GM21526 (cell line): Measurements from ENCODE around the gene PHACTR1.
"Not testable (repeated sequence)": the region's sequence is repeated elsewhere in the genome, so short reads cannot be mapped to it uniquely, and the experiment has no call there.

Experiments used
- ATAC-seq: cut with Tn5 transposase; IDR thresholded peaks from one replicate; pipeline ENCODE4 v1.9.1; 2021; ENCODE audit warnings: moderate library complexity; ENCODE audit not compliant: unreplicated experiment, low FRiP score

PHACTR1 gene

DNA sequence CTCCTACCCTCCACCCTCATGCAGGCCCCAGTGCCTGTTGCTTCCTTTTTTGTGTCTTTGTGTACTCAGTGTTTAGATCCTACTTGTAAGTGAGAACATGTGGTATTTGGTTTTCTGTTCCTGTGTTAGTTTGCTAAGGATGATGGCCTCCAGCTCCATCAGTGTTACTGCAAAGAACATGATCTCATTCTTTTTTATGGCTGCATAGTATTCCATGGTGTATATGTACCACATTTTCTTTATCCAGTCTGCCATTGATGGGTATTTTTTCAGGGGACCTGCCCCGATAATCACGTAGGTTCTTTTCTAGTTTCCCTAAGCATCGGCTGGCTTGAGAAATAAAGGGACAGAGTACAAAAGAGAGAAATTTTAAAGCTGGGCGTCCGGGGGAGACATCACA is 527.2 kb downstream of the PHACTR1 start:
- ATAC-seq, result not testable (repeated sequence)

DNA sequence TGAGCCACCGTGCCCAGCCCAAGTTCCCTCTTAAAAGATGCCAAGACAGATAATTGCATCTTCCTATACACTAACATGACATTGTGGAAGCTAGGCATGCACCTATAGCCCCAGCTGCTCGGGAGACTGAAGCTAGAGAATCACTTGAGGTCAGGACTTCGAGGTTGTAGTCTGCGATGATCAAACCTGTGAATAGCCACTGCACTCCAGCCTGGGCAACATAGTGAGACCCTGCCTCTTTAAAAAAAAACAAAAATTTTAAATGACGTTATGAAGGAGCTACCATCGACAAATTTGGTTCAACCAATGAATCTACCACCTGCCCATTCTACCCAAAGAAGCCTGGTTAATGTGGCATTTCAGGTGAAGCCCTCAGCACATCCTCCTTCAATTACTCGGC is 531.1 kb downstream of the PHACTR1 start:
- no peak for ATAC-seq

DNA sequence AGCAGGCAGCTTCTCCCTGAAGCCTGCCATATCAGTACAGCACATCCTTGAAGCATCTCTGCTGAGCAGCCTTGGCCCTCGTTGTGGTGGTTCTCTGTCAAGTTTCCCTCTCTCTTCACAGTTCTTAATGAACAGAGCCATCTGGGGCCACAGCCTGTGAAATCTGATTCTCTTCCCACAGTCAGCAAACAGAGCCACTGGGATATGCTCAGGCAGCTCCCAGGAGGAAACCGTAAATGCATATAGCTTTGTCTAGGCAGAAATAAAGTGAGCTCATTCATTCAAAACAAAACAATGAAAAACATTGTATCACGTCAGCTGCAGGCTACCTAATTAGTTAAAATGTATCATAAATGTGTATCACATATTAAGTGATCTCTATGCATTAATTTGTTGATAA is 531.5 kb downstream of the PHACTR1 start:
- ATAC-seq, result no peak

DNA sequence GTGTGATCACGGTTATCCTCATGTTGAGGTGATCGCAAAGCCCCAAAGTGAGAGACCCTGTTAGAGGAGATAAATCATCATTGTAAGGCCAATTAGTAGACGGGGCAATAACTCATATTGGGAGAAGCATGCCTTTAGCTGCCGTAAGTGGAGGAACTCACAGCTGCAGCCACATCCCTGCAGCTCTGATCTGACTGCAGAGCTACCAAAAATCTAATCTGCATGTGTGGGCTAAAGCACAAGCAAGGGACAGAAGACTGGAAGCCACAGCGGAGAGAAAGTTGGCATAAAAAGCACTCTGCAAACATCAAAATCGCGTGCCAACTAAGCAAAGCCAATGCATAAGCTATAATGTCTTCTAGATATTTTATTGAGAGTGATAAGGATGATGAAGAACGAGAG is 532.0 kb downstream of the PHACTR1 start:
- ATAC-seq, result no peak

DNA sequence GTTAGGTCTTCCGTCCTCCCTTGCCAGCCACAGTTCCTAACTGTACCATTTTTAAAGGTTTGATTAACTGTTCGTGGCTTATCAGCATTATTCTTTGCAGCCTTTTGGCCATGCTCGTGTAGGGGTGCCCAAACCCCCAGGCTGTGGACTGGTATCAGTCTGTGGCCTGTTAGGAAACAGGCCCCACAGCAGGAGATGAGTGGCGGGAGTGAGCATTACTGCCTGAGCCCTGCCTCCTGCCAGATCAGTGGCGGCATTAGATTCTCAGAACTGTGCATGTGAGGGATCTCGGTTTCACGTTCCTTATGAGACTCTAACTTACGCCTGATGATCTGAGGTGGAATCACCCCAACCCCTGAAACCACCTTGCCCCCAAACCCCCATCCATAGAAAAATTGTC is 532.4 kb downstream of the PHACTR1 start:
- no peak for ATAC-seq

DNA sequence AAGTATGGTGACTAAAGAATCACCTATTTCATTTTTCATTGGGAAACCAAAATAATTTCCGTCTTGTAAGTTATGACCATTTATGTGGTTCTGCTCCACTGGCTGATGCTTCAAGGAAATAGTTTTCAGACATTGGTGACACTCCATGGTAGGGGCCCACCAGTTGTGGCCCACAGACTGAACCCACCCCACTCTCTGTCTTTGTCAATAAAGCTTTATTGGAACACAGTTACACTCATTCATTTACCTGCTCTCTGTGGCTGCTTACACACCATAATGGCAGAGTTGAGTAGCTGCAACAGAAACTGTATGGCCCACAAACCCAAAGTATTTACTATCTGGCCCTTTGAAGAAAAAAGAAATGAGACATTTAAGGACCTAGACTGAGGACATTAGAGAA is 533.2 kb downstream of the PHACTR1 start:
- no peak for ATAC-seq

DNA sequence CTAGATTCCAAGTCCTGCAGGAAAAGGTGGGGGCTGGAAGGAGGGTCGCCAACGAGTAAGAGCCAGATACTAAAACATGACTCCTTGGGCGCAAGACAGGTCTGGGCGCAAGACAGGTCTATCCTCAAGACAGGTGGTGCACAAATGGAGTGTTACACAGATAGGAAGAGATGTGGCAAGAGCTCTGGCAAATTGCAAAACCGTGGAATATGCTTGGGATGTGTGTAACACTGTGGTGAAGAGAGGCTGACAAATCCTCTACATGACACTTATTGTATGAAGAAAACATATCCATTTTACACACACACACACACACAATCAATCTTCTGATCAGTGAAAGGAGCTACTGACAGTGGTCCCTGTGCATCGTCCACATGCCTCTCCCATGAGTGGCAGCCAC is 534.1 kb downstream of the PHACTR1 start:
- no peak for ATAC-seq

DNA sequence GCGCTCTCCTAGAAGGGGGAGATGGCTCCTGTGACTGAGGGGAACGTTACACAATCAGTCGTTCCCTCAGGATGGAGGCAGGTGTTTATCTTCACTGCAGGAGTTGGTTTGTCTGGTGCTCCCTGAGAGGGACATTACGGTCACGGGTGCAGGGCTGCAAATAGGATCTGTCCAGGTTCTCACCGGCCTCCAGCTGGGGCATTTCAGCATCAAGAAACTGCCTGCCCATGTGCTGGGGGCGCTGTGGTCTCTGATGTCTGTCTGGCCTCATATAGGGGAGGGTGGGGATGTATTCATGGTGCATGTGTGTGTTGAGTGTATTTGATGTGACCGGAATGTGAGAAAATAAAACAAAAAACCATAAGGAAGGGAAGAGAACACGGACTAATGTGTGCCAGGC is 534.7 kb downstream of the PHACTR1 start:
- no peak for ATAC-seq

DNA sequence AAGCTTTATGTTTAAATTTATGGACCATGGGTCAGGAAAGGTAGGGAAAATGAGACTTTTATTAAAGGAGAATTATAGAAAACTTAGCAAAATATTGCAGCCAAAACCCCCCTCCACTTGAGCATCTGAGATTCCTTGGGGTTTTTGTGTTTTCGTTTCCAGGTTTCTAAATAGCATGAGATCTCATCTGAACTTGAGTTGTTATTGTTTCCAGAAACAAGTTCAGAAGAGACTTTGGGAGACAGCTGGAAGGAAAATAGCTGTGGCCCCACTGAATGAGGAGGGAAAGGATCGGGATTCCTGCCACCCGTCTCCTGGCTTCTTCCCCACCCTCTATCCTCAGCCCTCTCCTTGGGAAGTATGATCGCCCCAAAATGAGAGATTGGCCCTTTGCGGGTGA is 536.2 kb downstream of the PHACTR1 start:
- ATAC-seq, result no peak

DNA sequence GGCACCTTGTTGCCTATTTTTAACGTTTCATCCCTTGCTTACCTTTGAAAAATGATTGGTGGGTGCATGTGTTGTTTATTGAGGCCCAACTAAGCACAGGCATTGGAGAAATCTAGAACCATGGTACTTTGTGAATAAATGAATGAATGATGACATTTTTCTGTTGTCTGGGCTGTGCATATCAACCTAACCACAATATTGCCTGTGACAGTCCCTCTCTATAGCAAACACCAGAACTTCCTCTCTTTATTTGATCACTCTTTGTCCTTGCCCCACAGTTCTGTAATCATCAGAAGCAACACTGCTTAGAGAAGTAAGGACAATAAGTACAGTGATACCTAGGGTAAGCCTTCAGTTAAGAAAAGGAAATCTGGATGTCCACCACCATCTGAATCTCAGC is 536.7 kb downstream of the PHACTR1 start:
- no peak for ATAC-seq

DNA sequence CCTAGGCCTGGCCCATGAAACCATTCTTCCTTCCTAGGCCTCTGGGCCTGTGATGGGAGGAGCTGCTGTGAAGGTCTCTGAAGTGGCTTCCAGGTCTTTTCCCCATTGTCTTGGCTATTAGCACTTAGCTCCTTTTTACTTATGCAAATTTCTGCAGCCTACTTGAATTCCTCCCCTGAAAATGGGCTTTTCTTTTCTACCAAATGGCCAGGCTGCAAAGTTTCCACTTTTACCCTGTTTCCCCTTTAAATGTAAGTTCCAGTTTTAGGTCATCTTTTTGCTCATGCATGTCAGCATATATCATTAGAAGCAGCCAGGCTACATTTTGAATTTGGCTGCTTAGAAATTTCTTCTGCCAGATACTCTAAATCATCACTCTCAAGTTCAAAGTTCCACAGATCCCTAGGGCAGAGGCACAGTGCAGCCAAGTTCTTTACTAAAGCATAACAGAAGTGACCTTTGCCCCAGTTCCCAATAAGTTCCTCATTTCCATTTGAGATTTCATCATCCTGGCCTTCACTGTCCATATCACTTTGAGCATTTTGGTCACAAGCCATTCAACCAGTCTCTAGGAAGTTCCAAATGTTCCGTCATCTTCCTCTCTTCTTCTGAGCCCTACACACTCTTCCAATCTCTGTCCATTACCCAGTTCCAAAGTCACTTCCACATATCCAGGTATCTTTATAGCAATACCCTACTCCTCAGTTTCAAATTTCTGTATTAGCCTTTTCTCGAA is 539.9 kb downstream of the PHACTR1 start:
- ATAC-seq, result no peak

DNA sequence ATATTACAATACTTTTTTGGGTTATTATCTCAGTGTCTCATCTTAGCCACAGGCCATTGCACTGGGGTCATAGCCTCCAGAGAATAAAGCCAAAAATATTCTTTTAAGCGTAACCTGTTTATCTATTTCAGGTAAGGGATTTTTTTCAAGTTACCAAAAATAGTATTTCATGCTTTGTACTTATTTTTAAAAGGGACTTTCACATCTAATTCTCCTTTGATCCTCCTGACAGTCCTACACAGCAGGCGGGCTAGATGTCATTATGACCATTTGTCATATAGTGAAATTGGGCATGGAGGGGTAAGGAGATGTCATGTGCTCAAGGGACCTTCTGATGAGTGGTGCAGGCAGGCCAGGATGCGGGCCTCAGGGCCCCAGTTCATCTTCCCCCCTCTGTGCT is 542.8 kb downstream of the PHACTR1 start:
- no peak for ATAC-seq

DNA sequence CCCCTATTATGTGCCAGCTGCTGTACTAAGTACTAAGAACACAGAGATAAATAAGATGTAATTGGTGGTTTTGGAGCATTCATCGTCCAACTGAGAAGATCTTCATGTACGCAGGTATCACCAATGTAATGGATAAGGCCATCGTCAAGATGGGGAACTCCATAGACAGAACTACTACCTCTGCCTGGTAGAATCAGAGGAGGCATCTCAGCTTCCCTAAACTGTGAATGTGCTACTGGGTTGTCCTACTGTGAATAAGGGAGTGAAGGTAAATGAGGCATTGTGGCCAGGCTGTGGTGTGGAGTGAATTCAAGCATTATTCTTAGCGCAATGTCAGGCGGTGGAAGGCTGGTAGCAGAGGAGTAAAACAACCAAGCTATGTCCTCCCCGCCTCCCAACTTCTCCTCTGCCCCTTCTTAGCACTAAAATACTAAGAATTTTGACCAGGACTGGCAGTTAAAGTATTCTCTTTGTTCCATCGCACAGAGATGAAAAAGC is 543.6 kb downstream of the PHACTR1 start:
- no peak for ATAC-seq

DNA sequence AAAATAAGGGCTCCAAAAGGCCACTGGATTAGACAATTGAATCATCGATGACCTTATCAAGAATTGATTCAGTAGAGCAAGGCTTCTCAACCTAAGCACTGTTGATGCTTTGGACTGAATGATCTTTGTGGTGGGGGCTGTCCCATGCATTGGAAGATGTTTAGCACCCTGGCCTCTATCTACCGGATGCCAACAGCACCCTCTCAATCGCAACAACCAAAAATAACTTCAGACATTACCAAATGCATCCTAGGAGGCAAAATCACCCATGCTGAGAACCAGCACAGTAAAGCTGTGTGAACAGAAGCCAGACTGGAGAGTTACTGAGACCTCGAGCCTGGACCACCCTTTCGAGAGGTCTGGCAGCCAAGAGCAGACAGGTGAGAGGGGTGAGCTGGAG is 544.3 kb downstream of the PHACTR1 start:
- ATAC-seq, result no peak

DNA sequence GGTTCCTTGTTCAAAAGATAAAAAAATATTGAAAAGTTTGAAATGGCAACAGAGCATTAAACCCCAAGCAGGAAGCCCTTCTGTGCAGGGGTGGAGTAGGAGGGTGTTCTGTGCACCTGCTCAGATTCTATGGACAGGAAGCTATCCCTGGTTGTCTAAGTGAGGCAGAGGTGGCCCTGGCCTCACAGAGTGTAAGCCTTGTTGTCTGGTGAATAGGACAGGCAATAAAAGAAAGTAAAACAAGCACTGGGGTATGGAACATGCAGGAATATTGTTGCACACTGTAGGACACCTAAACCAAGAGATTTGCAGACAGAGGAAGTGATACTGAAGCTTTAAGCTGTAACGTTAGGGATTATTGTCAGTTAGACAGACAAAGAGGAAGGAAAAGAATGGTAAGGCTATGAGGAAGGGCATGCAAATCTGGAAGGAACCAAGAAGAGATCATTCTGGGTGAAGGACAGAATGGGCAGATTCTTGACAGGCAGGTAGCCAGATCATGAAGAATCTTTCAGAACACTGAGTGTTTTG is 545.0 kb downstream of the PHACTR1 start:
- peak; percentile 67 for ATAC-seq

DNA sequence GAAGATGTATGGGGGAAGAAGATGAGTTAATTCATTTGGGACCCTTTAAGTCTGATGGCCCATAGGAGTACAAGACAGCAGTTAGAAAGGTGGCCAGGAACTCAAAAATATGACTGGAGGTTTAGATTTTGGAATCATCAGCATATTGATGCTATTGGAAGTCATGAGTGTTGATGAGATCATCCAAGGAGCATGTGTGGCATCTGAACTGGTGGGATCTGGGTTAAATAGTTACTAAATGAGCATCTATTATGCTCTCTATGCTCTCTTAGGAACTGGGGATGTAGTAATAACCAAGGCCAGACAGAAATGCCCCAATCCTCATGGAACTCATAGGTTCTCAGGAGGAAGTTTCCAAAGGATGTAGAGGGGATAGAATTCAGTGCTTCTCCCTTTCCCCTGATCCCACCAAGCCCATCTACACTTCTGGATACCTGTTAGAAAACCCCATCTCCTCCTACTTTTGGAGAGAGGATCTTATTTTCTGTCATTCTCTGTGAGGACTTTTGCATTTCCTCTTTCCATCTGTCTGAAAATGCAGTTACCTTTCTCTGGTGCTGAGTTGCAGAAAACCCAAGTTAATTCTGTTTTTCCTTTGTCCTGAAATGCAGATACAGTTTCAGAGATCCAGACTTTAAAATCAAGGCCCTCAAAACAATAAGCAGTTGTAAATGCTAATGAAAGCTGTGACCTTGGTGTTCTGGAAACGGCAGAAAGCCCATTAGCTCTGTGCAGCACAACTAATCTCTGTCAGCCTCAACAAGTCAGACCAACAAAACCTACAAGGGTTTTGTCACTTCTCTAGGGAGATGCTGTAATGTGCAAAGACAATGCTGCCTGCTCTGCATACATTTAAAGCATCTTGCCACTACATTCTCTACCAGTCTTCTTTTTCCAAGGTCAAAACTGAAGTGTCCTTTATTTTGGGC is 546.0 kb downstream of the PHACTR1 start:
- ATAC-seq, result no peak

DNA sequence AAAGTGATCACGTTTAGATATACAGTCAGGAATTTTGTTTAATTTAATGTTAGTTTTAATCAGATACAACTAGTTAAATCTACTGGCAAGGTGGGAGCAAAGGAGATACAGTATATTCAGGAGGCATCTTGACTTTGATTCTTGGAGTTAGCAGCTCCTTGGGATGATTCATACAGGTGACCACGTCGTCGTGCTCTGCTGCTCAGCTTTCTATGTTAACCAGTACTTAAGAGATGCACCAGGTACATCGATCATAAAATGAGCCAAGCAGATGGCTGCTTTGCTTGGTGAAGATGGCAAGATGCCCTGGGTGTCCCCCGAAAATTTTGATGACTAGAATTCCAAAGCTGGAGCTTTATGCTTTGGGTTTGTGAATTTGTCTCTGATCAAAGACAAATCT is 547.1 kb downstream of the PHACTR1 start:
- no peak for ATAC-seq

DNA sequence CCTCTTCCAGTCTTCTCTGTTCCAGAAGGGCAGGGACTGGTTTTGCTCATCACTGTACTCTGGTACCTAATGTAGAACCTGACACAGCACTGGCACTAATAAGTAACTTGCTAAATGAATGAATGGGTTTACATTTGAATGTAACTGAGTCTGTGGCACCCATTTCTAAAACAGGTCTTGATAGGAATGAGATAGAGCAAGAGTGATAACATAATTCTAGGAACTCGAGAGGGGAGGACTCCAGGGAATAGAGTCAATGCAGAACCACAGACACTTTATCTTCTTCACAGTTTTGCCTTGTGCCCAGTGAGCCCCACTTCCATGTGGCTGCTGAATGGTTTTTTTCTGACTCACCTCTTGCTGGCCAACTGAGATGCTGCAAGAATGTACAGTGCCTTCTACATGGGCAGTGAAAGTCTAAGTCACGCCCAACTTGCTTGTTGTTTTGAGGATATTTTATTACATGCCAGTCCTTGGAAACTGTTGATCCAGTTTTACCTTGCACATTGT is 550.6 kb downstream of the PHACTR1 start:
- ATAC-seq, result no peak

DNA sequence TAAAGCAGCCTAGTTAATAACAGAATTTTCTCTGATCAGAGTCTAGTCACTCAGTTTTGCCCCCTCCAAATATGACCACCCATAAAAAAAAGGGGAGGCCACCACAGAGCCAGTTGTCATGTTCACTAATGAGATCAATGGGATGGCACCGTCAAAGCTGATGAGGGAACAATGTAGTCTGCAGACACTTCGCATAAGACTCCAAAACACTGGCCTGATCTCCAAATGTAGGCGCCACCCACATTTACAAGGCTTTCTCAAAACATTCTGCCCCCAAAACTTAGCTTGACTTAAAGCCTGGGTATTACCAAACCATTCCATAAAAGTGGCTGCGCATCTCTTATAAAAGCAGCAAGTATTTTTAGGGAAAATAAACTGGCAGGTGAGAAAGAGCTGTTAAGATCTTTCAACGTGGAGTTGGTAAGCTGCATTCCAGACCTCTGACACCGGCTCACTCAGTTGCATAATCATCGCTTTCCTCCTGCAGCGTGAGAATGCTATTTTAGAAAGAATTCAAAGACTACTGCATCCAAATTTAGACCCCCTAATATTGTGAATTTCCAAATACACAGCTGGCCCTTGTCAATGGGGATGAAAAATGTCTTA is 552.4 kb downstream of the PHACTR1 start:
- ATAC-seq, result no peak

DNA sequence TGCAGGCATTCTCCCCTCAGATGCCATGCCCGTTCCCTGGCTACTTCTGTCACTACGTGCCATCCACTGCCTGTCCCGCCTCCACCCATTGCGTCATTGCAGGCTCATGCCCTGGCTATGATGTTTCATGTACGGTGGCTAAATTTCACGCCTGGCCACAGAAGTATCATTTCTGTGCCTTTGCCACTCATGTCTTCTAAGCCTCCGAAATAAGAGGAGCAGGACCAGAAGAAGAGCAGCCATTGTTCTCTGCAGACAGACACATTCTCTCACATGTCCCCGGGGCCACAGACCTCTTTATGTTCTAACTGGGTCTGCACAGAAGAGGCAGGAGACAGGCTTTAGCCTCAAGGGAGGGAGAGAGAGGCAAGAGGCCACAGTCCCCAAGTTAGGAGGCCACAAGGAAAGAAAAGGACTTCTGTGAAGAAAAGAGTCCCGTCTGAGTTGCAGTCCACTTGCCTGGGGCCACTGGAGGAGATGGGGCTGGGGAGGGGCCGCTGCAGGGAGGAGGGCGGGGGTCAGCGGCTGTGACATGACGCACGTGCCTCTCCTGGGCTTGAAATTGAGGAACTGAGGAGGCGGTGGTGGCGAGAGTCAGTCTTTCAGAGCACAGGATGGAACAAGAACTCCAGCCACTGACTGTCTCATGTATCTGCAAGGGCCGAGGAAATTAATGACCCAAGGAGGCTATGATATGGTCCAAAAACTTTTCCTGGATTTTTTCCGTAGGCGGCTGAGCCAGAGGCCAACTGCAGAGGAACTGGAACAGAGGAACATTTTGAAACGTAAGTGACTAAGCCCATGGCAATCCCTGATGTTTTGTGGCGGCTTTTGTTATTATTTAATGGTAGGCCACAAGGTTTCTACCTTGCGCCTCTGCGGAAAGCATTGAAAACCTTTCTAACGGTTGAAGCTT is 555.8 kb downstream of the PHACTR1 start:
- peak; percentile 60 for ATAC-seq
